ENCODE measurements around the gene HTR1D.
"Not testable (repeated sequence)": the region's sequence is repeated elsewhere in the genome, so short reads cannot be mapped to it uniquely, and the experiment has no call there.

Gene HTR1D

DNA sequence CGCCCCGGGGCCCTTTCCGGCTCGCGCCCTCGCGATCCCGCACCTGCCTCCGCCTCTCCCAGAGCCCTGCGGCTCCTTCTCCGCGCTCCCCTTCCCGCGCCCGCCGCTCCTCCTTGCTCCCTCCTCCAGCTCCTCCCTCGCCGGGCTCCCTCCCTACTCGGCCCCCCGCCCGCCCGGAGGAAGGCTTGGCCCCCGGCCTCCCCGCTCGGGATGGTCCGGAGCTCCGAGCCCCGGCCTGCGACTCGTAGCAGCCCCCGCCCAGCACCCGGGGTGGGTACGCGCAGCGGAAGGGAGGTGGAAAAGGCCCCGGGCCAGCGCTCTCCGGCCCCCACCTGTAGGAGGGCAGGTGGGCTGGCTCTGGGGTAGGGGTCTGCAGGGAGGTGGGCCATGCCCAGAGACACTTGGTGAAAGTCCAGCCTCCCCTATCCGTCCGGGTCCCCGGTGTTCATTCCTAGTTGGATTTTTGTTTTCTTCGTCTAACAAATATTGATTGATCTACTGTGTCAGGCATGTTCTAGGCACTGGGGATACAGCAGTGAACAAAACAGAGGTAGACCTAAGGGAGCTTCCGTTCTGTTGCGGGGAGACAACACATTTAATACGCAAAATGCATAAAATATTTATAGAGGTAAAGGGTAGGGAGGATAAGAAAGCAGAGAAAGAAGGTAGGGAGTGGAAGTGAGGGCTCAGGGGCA, at the start of gene HTR1D:
Gene HTR1D, minus strand, starts transcription at position 82 of the 695 bp plus-strand sequence. CDS start 23,283 bp downstream, outside the sequence.
- DNase-seq (ENCODE audit: low spot score) = no peak

- DNase-seq (ENCODE audit: low spot score) = no peak
Measured at GRCh38 chr1:23263380-23263887, 46.1 kb upstream of the HTR1D start.

DNA sequence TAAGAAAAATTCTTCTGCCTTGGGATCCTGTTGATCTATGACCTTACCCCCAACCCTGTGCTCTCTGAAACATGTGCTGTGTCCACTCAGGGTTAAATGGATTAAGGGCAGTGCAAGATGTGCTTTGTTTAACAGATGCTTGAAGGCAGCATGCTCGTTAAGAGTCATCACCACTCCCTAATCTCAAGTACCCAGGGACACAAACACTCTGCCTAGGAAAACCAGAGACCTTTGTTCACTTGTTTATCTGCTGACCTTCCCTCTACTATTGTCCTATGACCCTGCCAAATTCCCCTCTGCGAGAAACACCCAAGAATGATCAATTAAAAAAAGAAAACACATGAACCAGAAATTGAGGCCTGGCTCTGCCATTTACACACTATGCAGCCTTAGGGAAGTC, 40.8 kb upstream of the HTR1D start:
- not testable (repeated sequence) for DNase-seq (ENCODE audit: low spot score)

- not testable (repeated sequence) for DNase-seq (ENCODE audit: low spot score)
Measured at GRCh38 chr1:23257371-23257770, 40.1 kb upstream of the HTR1D start.

- DNase-seq (ENCODE audit: low spot score) = no peak
Measured at GRCh38 chr1:23254584-23254983, 37.3 kb upstream of the HTR1D start.

DNA sequence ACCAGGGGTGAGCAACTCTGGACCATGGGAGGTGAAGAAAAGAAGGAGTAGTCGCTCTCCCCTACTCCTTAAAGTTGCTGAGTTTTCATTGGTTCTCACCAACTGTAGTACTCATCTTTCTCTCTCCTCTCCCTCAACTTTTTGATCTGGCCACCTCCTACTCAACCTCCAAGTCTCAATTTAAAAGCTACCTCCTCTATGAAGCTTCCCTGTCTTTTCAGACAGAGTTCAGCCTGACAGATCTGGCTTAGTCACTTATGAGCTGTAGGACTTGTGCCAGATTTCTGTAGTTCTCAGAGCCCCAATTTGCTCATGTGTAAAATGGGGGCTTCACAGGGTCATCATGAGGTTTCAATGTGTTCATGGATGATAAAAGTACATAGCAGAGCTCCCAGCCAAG, 34.5 kb upstream of the HTR1D start:
- DNase-seq (ENCODE audit: low spot score) = no peak

DNA sequence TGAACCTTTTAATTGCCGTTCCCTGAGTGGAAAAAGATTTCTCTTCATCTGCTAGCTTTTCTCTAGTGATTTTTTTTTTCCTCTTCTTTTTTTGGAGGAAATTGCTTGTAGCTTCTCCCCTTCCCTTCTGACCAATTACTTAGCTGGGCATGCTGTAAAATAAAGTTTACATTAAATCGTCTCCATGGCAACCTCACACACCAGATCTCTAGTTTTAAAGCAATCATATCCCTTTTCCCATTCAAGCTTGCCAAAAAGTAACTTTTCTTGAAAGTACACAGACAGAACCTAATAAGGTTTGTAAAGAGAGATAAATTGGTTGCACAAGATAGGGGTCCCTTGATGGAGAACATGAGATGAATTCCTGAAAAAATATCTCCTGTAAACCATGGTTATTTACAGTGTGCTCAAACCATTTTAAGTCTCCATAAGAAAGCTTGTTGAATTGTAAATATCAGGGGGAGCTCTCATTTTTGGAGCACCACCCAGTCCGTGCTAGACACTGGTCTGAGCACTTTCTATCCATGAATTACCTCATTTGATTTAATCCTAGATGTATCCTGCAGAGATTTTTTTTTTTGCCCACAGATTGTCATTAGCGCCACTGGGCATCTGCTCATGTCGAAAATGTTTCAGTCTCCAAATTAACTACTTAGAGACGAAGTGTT, 32.6 kb upstream of the HTR1D start:
- DNase-seq (ENCODE audit: low spot score) = no peak

DNA sequence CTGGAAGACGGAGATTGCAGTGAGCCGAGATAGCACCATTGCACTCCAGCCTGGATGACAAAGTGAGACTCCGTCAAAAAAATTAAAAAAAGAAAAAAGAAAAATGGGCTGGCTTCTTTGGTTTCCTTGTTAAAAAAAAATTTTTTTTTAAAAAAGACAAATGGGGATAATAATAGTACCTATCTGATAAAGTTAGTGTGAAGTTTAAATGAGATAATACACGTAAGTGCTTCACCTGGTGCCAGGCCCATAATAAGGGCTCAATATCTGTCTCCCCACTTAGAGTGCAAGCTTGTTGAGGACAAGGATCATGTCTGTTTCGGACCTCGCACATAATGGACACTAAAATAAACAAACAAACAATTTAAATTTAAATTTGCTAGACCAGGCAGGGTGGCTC, 30.0 kb upstream of the HTR1D start:
- DNase-seq (ENCODE audit: low spot score) = no peak

DNA sequence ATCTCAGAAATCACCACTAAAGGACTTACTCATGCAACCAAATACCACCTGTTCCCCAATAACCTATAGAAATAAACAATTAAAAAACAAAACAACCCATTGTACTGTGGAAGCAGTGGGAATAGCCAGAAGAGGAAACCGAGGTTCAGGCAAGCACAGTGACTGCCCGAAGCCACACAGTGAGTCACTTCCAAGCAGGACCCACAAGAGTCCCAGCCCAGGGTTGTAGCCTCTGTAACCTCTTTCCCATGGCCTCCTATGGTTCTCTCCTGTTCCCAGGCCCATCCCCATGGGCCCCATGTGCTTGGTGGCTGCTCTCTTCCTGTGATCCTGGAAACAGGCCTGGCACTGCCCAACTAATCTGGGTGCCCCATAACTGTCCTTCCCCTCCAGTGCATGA, 29.0 kb upstream of the HTR1D start:
- no peak for DNase-seq (ENCODE audit: low spot score)

DNA sequence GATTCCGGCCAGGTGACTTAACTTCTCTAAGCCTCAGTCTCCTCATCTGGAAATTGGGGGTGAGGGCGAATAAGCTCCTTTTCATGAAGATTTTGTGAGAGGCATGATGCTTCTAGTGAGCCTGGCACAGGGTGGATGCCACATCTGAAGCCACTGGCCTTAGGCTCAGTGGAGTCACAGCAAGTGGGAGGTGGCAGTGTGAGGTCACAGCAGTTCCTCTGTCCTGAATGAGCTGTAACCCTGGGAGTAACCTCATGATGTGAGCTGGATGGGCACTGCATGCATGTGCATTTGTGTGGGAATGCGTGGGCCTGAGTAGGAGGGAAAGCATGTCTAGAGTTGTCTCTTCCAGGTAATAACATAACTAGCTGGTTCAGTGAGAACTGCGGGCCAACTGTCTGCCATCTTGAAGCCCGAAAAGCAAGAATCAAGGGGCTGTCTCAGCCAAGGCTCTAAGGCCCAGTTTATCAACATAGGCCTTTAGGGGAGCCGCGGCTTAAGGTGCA, 27.0 kb upstream of the HTR1D start:
- DNase-seq (ENCODE audit: low spot score) = no peak

DNA sequence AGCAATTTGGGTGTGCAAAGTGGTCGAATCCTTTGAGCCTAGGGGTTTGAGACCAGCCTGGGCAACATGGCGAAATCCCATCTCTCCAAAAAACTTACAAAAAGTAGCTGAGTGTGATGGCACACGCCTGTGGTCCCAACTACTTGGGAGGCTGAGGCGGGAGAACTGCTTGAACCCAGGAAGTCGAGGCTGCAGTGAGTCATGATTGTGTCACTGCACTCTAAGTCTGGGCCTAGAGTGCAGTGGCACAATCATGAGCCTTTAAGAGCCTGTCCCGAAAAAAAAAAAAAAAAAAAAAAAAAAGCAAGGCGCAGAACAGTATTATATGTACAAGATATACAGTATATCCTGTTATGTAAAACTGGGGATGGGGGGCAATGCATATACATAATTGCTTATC, 25.1 kb upstream of the HTR1D start:
- DNase-seq (ENCODE audit: low spot score) = no peak

- DNase-seq (ENCODE audit: low spot score) = no peak
Measured at GRCh38 chr1:23239638-23240295, 22.5 kb upstream of the HTR1D start.

- DNase-seq (ENCODE audit: low spot score) = no peak
Measured at GRCh38 chr1:23238565-23238964, 21.3 kb upstream of the HTR1D start.

- DNase-seq (ENCODE audit: low spot score) = no peak
Measured at GRCh38 chr1:23237508-23237907, 20.2 kb upstream of the HTR1D start.

DNA sequence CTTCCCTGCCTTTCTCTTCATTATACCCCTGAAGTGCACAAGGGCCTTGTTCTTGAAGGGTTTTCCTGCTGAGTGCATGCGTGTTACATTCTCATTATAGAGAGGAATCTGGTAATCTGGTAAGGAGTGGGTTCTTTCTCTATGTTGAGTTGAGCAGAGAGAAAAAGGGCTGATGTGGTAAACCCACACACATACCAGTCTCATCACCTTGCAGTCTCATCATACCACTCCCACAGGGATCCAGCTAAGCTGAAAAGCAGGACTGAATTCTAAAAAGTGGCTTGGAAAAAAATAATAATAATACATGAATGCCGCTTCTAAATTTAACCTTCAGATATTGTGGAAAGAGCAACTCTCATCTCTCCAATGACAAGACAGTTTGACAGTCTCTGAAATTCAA, 10.5 kb upstream of the HTR1D start:
- DNase-seq (ENCODE audit: low spot score) = no peak

GRCh38 chr1:23224739-23225648, 7.7 kb upstream of the HTR1D start:
- DNase-seq (ENCODE audit: low spot score) = no peak

DNA sequence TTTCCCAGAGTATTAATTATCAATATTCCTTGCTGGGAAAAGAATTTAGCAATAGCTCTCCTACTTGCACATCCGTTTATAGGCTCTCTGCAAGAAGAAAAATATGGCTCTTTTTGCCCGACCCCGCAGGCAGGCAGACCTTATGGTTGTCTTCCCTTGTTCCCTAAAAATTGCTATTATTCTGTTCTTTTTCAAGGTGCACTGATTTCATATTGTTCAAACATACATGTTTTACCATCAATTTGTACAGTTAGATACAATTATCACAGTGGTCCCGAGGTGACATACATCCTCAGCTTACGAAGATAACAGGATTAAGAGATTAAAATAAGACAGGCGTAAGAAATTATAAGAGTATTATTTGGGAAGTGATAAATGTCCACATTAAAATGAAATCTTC, 6.7 kb upstream of the HTR1D start:
- DNase-seq (ENCODE audit: low spot score) = not testable (repeated sequence)

- not testable (repeated sequence) for DNase-seq (ENCODE audit: low spot score)
Measured at GRCh38 chr1:23223490-23223951, 6.2 kb upstream of the HTR1D start.

DNA sequence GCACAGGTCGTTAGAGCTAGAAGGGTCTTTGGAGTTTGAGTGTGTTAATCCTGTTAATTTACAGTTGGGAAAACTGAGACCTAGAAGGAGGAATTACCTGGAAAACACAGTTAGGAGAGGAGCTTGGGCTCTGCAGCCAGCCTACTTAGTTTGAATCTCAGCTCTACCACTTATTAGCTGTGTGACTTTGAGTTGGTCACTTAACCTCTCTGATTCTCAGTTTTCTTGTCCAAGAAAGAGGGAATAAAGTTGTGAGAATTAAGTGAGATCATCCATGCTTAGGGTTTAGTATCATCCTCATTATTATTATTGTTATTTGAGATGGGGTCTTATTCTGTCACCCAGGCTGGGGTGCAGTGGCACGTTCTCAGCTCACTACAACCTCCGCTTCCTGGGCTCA, 5.4 kb upstream of the HTR1D start:
- DNase-seq (ENCODE audit: low spot score) = no peak

DNA sequence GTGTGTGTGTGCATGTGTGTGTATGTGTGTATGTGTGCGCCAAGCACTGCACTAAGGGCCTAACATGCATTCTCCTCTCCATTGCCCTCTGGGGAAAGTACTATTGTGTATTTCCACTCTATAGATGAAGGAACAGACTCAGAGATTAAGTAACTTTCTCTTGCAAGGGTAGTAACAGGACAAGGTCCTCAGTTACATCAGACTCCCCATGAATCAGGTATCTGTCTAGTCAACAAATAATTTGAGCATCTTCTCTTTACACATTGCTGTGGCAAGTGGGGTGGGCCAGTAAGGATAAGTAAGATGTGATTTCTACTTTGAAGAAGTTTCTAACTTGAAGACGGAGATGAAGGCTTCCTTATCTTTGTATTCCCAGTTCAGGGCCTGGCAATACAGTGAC, 5.0 kb upstream of the HTR1D start:
- DNase-seq (ENCODE audit: low spot score) = no peak

DNA sequence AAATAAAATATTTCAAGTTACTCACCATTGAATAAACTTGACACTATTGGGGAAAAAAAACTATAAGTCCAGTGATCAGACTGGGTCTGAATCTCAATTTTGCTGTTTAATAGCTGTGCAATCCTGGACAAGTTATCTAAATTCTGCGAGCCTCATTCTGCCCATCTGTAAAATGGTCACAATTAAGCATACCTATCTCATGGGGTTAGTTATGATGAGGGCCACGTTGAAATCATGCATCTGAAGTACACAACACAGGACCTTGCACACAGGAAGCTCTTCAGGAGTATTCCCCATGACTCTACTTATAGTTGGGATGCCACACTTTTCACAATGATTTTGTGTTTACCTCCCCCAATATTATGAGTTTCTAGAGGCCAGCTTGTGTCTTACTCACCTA, 3.8 kb upstream of the HTR1D start:
- no peak for DNase-seq (ENCODE audit: low spot score)

Measured in NAMALWA (cell line).